ENCODE results near the gene UBE3B. TPM values are rescaled to one million over a fixed set of nuclear protein-coding genes. Genes with fewer than 3 reads are reported as not detected.

The UBE3B gene
- total RNA-seq, 4 donors from 2014 or later, result 14.7 to 64.2 (median 30.7) TPM

DNA sequence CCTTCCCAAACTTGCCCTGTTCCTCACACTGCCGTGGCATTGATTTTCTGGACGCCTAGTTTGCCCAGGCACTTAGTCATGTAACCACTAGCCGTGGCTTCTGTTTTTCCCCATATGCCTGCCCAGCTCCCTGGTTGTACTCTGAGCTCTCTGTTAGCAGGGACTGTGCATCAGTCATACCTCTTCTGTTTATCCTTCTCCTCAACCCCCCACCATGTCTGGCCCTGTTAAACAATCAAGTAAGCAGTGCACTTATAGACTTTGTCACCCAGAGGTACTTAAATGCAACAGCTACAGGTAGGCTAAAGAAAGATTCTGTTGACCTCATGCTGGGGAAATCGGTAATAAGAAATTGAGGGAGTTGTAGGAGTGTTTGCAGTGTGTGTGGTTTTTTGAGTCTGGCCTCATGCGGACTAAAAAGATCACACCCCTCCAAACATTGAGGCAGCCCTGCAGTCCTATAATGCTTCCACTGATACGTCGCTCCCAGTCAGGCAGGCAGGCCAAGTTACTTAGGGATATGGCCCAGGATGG is 17.0 kb downstream of the UBE3B start:
- no peaks in the 10 kb centered on the region for H3K36me3 ChIP-seq
- TF ChIP-seq POLR2A (IDR thresholded peaks at IDR 0.05), result no peak
- TF ChIP-seq, protein P1, sequence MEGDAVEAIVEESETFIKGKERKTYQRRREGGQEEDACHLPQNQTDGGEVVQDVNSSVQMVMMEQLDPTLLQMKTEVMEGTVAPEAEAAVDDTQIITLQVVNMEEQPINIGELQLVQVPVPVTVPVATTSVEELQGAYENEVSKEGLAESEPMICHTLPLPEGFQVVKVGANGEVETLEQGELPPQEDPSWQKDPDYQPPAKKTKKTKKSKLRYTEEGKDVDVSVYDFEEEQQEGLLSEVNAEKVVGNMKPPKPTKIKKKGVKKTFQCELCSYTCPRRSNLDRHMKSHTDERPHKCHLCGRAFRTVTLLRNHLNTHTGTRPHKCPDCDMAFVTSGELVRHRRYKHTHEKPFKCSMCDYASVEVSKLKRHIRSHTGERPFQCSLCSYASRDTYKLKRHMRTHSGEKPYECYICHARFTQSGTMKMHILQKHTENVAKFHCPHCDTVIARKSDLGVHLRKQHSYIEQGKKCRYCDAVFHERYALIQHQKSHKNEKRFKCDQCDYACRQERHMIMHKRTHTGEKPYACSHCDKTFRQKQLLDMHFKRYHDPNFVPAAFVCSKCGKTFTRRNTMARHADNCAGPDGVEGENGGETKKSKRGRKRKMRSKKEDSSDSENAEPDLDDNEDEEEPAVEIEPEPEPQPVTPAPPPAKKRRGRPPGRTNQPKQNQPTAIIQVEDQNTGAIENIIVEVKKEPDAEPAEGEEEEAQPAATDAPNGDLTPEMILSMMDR (IDR thresholded peaks at IDR 0.05), result no peak
- no peaks in the 10 kb centered on the region for H3K27me3 ChIP-seq
- intact Hi-C loops (cut with DNase I; ENCODE audit: low total_unique reads), result no loop called here
- H3K4me1 ChIP-seq, result no peaks in the 10 kb centered on the region
- no peak for DNase-seq
- H3K27ac ChIP-seq, result no peak overlapping the region
- no peaks in the 10 kb centered on the region for H3K9me3 ChIP-seq
- H3K4me3 ChIP-seq, result no peak overlapping the region

DNA sequence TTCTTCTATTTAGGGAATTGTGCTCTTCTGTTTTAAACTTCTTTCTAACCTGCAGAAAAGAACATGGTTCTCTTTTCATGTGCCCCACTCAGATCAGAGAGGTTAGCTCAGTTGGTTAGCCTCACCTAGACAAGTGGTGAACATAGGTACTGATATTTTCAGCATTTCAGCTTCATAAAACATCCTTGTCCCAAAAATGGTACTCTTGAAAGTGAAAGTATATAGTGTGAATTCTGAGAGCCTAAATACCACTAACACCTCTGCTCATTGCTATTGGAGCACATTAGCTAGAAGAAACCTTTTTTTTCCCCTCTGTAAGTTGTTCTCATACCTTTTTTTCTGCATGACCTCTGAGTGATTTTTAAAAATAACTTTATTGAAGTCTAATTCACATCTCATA is 17.6 kb downstream of the UBE3B start:
- DNase-seq, result no peak
- H3K9me3 ChIP-seq, result no peaks in the 10 kb centered on the region
- H3K27ac ChIP-seq, result no peak overlapping the region
- H3K4me3 ChIP-seq, result no peak overlapping the region
- no peaks in the 10 kb centered on the region for H3K36me3 ChIP-seq
- TF ChIP-seq, protein P1 (IDR thresholded peaks at IDR 0.05), result no peak
- TF ChIP-seq POLR2A (IDR thresholded peaks at IDR 0.05), result no peak
- no peaks in the 10 kb centered on the region for H3K4me1 ChIP-seq
- intact Hi-C loops (cut with DNase I; ENCODE audit: low total_unique reads), result no loop called here
- H3K27me3 ChIP-seq, result no peaks in the 10 kb centered on the region

DNA sequence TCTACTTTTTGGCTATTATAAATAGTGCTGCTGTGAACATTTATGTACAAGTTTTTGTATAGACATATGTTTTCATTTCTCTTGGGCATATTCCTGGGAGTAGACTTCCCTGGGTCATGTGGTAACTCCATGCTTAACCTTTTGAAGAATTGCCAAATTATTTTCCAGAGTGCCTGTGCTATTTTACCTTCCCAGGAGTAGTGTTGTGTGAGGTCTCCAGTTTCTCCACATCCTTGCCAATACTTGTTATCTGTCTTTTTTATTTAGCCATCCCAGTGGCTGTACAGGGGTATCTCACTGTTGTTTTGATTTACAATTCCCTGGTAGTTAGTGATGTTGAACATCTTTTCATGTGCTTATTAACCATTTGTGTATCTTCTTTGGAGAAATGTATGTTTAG is 18.9 kb downstream of the UBE3B start:
- H3K27me3 ChIP-seq, result no peaks in the 10 kb centered on the region
- no peaks in the 10 kb centered on the region for H3K4me1 ChIP-seq
- H3K4me3 ChIP-seq, result no peak overlapping the region
- no peak for TF ChIP-seq POLR2A (IDR thresholded peaks at IDR 0.05)
- TF ChIP-seq, protein P1 (IDR thresholded peaks at IDR 0.05), result no peak
- no peaks in the 10 kb centered on the region for H3K36me3 ChIP-seq
- no peak overlapping the region for H3K27ac ChIP-seq
- DNase-seq, result no peak
- intact Hi-C loops (cut with DNase I; ENCODE audit: low total_unique reads), result no loop called here
- H3K9me3 ChIP-seq, result no peaks in the 10 kb centered on the region

DNA sequence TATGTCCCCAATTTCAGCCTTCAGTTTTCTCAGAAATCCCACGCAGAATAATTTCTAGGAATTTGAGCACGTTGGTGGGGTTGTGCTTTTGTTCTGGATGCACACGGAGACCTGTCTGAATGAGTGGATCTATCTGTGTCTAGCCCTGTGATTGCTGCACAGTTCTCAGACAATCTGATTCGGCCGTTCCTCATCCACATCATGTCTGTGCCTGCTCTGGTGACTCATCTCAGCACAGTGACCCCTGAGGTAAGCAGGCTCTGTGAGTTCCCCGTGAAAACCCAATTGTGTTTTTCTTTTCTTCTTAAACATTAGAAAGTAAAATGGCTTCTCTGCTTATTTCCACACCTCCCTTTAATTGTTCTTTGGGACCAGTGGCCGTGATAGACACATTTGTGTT is 20.2 kb downstream of the UBE3B start:
- Histone ChIP-seq H3K9me3 (no peaks in the 10 kb centered on the region), H3K36me3 (no peaks in the 10 kb centered on the region), H3K4me3 (no peak overlapping the region), H3K27me3 (no peaks in the 10 kb centered on the region), H3K4me1 (no peaks in the 10 kb centered on the region), H3K27ac (no peak overlapping the region)
- intact Hi-C loops (cut with DNase I; ENCODE audit: low total_unique reads), result no loop called here
- DNase-seq, result no peak
- TF ChIP-seq, protein P1 (IDR thresholded peaks at IDR 0.05), result no peak
- no peak for TF ChIP-seq POLR2A (IDR thresholded peaks at IDR 0.05)

DNA sequence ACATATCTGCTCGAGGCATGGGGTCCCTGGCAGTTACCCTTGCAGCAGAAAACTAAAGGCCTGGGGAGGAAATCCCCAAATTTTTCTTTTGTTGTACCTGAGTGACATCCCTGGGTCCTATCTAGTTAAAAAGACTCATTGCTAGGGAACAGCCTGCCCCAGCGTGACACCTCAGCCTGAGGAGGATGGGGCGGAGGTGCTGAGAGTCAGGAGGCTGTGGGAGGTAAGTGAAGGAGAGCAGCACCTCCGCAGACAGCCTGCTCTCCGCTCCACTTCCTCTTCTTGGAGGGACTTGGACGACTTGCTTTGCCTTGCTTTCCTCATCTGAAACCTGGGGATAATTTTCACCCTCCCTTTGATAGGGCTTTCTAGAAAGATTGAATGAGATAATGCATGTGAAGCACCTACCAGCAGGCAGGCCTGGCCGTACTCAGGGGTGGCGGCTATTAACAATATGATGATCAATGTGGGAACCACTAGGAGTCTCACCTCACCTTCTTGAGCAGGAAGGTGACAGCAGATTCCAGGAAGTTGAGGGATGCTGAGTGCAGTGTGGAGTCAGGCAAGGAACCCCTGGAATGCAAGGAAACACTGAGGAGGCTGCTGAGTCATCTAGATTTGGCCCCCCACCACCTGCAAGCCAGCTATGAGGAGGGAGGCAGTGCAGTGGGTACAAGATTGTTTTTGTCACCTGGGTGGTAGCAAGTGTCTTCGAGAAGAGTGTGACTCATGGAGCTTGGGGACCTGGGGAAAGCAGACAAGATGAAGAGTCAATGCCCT is 23.2 kb downstream of the UBE3B start:
- Histone ChIP-seq H3K36me3 (no peaks in the 10 kb centered on the region), H3K4me1 (no peaks in the 10 kb centered on the region), H3K27me3 (no peaks in the 10 kb centered on the region), H3K9me3 (no peaks in the 10 kb centered on the region), H3K4me3 (no peak overlapping the region), H3K27ac (no peak overlapping the region)
- TF ChIP-seq, protein P1 (IDR thresholded peaks at IDR 0.05), result no peak
- TF ChIP-seq POLR2A (IDR thresholded peaks at IDR 0.05), result no peak
- DNase-seq, result no peak
- intact Hi-C loops (cut with DNase I; ENCODE audit: low total_unique reads), result no loop called here
